ENCODE data around the gene RCAN2.

The RCAN2 gene

DNA sequence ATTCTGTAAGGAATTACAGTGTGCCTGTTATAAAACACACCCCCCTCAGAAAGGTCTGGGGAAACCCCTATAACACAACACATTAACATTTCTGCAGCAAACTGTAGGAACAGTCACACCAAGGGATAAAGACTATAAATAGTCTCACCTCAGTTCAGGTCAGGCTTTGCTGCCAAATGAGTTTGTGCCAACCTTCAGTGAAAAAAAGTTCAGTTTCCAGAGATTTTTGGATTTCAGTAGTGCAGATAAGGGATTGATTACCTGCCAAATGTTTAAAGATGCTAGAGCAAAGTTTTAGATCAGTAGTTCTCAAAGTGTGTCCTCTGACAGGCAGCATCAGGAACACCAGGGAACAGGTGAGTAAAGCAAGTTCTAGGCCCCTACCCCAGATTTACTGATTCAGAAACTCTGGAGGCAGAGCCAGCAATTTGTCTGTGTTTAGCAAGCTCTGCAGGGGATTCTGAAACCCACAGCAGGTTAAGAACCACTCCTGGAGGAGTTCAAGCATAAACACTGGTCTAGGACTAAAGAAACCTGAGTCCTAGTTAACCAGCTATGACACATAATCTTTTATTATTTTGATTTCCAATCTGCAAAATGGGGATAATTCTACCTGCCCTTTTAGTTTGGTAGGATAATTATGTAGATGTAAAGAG, 111.0 kb downstream of the RCAN2 start:
- Histone ChIP-seq H3K36me3 (ENCODE audit: control insufficient read depth, insufficient read depth, low read length) (no peaks in the 10 kb centered on the region), H3K4me1 (ENCODE audit: control insufficient read depth, insufficient read depth, low read length) (no peaks in the 10 kb centered on the region), H3K27me3 (ENCODE audit: control insufficient read depth, insufficient read depth, low read length) (no peaks in the 10 kb centered on the region), H3K27ac (ENCODE audit: low read depth, low read length) (no peak overlapping the region), H3K4me3 (ENCODE audit: low read depth, low read length) (no peak overlapping the region), H3K9ac (ENCODE audit: low read length) (no peak overlapping the region), H3K9me3 (ENCODE audit: control insufficient read depth, insufficient read depth, low read depth, low read length) (no peaks in the 10 kb centered on the region)

- Histone ChIP-seq H3K9me3 (ENCODE audit: control insufficient read depth, insufficient read depth, low read depth, low read length) (no peaks in the 10 kb centered on the region), H3K4me3 (ENCODE audit: low read depth, low read length) (no peak overlapping the region), H3K36me3 (ENCODE audit: control insufficient read depth, insufficient read depth, low read length) (no peaks in the 10 kb centered on the region), H3K9ac (ENCODE audit: low read length) (no peak overlapping the region), H3K27ac (ENCODE audit: low read depth, low read length) (no peak overlapping the region), H3K4me1 (ENCODE audit: control insufficient read depth, insufficient read depth, low read length) (no peaks in the 10 kb centered on the region), H3K27me3 (ENCODE audit: control insufficient read depth, insufficient read depth, low read length) (no peaks in the 10 kb centered on the region)
Measured at GRCh38 chr6:46378882-46379416, 112.3 kb downstream of the RCAN2 start.

DNA sequence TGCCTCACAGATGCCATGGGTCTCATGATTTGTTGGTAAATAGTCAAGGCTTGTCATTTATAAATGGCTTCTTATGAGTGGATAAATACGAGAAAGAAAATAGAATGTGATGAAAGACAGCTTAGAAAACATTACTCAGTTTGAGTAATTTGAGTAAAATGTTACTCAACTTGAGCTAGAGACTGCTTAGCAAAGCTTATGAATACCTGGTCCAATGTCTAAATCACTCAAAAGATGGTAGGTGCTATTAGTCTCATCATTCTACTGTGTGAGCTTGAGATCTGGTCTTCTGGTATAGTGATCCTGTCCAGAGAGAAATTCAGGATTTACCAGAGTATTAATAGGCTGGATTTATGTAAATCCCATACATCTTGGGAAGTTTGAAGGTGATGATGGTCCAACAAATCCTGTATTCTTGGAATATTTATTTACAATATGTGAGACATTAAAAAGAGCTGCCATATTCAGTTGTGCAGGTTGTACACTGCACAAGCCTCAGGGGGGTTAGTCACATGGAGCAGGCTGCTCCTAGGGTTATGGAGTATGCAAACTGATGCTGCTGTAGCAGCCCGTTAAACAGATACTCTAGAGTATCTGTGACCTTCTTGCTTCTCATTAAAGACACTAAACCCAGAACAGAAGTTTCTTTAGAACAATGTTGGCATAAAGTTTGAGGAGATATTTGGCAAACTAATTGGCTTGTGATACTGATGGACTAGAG, 112.9 kb downstream of the RCAN2 start:
- H3K4me1 ChIP-seq (ENCODE audit: control insufficient read depth, insufficient read depth, low read length), result no peaks in the 10 kb centered on the region
- H3K36me3 ChIP-seq (ENCODE audit: control insufficient read depth, insufficient read depth, low read length), result no peaks in the 10 kb centered on the region
- H3K27me3 ChIP-seq (ENCODE audit: control insufficient read depth, insufficient read depth, low read length), result no peaks in the 10 kb centered on the region
- H3K4me3 ChIP-seq (ENCODE audit: low read depth, low read length), result no peak overlapping the region
- no peak overlapping the region for H3K27ac ChIP-seq (ENCODE audit: low read depth, low read length)
- H3K9me3 ChIP-seq (ENCODE audit: control insufficient read depth, insufficient read depth, low read depth, low read length), result no peaks in the 10 kb centered on the region
- H3K9ac ChIP-seq (ENCODE audit: low read length), result no peak overlapping the region

GRCh38 chr6:46377209-46377608, 114.0 kb downstream of the RCAN2 start:
- no peaks in the 10 kb centered on the region for H3K9me3 ChIP-seq (ENCODE audit: control insufficient read depth, insufficient read depth, low read depth, low read length)
- no peak overlapping the region for H3K27ac ChIP-seq (ENCODE audit: low read depth, low read length)
- no peaks in the 10 kb centered on the region for H3K36me3 ChIP-seq (ENCODE audit: control insufficient read depth, insufficient read depth, low read length)
- H3K4me1 ChIP-seq (ENCODE audit: control insufficient read depth, insufficient read depth, low read length), result no peaks in the 10 kb centered on the region
- no peak overlapping the region for H3K9ac ChIP-seq (ENCODE audit: low read length)
- H3K4me3 ChIP-seq (ENCODE audit: low read depth, low read length), result no peak overlapping the region
- no peaks in the 10 kb centered on the region for H3K27me3 ChIP-seq (ENCODE audit: control insufficient read depth, insufficient read depth, low read length)

DNA sequence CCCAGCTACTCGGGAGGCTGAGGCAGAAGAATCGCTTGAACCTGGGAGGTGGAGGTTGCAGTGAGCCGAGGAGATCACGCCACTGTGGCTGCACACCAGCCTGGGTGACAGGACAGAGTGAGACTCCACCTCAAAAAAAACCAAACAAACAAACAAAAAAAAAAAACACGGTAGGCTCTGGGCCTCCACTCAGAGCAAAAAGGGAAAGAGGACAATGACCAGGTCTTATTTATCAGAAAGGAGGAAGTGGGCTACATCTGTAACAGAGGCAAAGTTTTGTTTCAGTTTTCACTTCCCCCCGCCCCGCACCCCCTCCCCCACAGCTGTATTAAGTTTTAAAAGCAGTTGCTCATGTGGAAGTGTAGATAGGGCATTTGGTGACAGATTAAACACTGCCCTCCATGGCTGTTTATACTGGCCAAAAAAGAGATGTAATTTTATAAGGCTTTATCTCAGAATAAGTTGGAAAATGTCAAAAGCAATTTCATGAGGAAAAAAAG, 114.6 kb downstream of the RCAN2 start:
- Histone ChIP-seq H3K9ac (ENCODE audit: low read length) (no peak overlapping the region), H3K27me3 (ENCODE audit: control insufficient read depth, insufficient read depth, low read length) (no peaks in the 10 kb centered on the region), H3K9me3 (ENCODE audit: control insufficient read depth, insufficient read depth, low read depth, low read length) (no peaks in the 10 kb centered on the region), H3K36me3 (ENCODE audit: control insufficient read depth, insufficient read depth, low read length) (no peaks in the 10 kb centered on the region), H3K4me3 (ENCODE audit: low read depth, low read length) (no peak overlapping the region), H3K27ac (ENCODE audit: low read depth, low read length) (no peak overlapping the region), H3K4me1 (ENCODE audit: control insufficient read depth, insufficient read depth, low read length) (no peaks in the 10 kb centered on the region)

DNA sequence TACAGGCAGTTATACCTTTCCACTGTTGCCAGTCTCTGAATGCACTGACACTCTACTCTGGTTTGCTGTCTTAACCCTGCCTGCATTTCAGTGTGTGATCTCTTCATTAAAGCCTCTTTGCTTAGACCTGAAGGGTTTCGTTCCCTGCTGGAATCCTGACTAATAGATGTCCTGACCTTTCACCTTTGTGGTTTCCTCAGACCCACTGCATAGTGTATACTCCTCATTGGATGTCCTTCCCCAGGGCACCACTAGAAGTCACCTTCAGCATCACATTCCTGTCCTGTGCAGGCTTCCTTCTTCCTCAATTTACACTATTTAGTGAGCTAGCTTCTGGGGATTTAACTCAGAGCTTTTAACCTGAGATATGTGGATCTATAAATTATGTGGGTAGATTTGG, 120.6 kb downstream of the RCAN2 start:
- H3K9me3 ChIP-seq (ENCODE audit: control insufficient read depth, insufficient read depth, low read depth, low read length), result no peaks in the 10 kb centered on the region
- no peaks in the 10 kb centered on the region for H3K36me3 ChIP-seq (ENCODE audit: control insufficient read depth, insufficient read depth, low read length)
- no peak overlapping the region for H3K27ac ChIP-seq (ENCODE audit: low read depth, low read length)
- no peak overlapping the region for H3K4me3 ChIP-seq (ENCODE audit: low read depth, low read length)
- H3K9ac ChIP-seq (ENCODE audit: low read length), result no peak overlapping the region
- no peaks in the 10 kb centered on the region for H3K4me1 ChIP-seq (ENCODE audit: control insufficient read depth, insufficient read depth, low read length)
- H3K27me3 ChIP-seq (ENCODE audit: control insufficient read depth, insufficient read depth, low read length), result no peaks in the 10 kb centered on the region

- no peak overlapping the region for H3K4me3 ChIP-seq (ENCODE audit: low read depth, low read length)
- no peaks in the 10 kb centered on the region for H3K27me3 ChIP-seq (ENCODE audit: control insufficient read depth, insufficient read depth, low read length)
- no peak overlapping the region for H3K9ac ChIP-seq (ENCODE audit: low read length)
Measured at GRCh38 chr6:46368169-46368536, 123.1 kb downstream of the RCAN2 start.

GRCh38 chr6:46367354-46368168, 123.7 kb downstream of the RCAN2 start:
- Histone ChIP-seq H3K27ac (ENCODE audit: low read depth, low read length) (no peak overlapping the region), H3K27me3 (ENCODE audit: control insufficient read depth, insufficient read depth, low read length) (no peaks in the 10 kb centered on the region), H3K9me3 (ENCODE audit: control insufficient read depth, insufficient read depth, low read depth, low read length) (peaks cover under 1% of the 10 kb centered on the region; the same call in 1 of the 2 replicates), H3K36me3 (ENCODE audit: control insufficient read depth, insufficient read depth, low read length) (no peaks in the 10 kb centered on the region), H3K4me3 (ENCODE audit: low read depth, low read length) (no peak overlapping the region), H3K9ac (ENCODE audit: low read length) (no peak overlapping the region), H3K4me1 (ENCODE audit: control insufficient read depth, insufficient read depth, low read length) (no peaks in the 10 kb centered on the region)

More at GRCh38 chr6:46368169-46368536, 123.1 kb downstream of the RCAN2 start:
- Histone ChIP-seq H3K27ac (ENCODE audit: low read depth, low read length) (no peak overlapping the region), H3K36me3 (ENCODE audit: control insufficient read depth, insufficient read depth, low read length) (no peaks in the 10 kb centered on the region), H3K9me3 (ENCODE audit: control insufficient read depth, insufficient read depth, low read depth, low read length) (no peaks in the 10 kb centered on the region), H3K4me1 (ENCODE audit: control insufficient read depth, insufficient read depth, low read length) (no peaks in the 10 kb centered on the region)

- H3K27ac ChIP-seq (ENCODE audit: low read depth, low read length), result no peak overlapping the region
Measured at GRCh38 chr6:46366190-46366900, 124.9 kb downstream of the RCAN2 start.

DNA sequence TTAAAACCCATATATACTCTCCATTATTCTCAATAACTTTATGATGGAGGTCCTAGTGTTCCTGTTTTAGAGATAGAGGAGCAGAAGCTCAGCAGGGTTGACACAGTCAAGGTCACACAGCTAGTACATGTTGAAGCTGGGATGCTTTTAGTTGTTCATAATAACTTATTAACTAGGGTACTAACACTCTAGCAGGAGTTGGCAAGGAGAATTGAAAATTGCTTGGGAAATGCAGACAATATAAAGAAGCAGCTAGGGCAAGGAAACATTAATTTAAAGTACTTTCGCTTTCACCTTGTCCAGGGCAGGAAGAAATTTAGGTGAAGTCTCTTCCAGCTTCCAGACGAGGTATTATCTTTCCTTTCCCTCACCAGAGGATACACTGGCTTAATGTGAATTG, 133.7 kb downstream of the RCAN2 start:
- peaks cover 14% of the 10 kb centered on the region for H3K4me1 ChIP-seq (ENCODE audit: control insufficient read depth, insufficient read depth, low read length)
- H3K27ac ChIP-seq (ENCODE audit: low read depth, low read length), result no peak overlapping the region
- H3K36me3 ChIP-seq (ENCODE audit: control insufficient read depth, insufficient read depth, low read length), result no peaks in the 10 kb centered on the region
- no peaks in the 10 kb centered on the region for H3K27me3 ChIP-seq (ENCODE audit: control insufficient read depth, insufficient read depth, low read length)
- no peak overlapping the region for H3K4me3 ChIP-seq (ENCODE audit: low read depth, low read length)
- H3K9ac ChIP-seq (ENCODE audit: low read length), result no peak overlapping the region
- peaks cover 3% of the 10 kb centered on the region; the same call in 1 of the 2 replicates for H3K9me3 ChIP-seq (ENCODE audit: control insufficient read depth, insufficient read depth, low read depth, low read length)

More at GRCh38 chr6:46366190-46366900, 124.9 kb downstream of the RCAN2 start:
- H3K9me3 ChIP-seq (ENCODE audit: control insufficient read depth, insufficient read depth, low read depth, low read length), result peaks cover 3% of the 10 kb centered on the region; the same call in 1 of the 2 replicates
- no peak overlapping the region for H3K9ac ChIP-seq (ENCODE audit: low read length)
- H3K36me3 ChIP-seq (ENCODE audit: control insufficient read depth, insufficient read depth, low read length), result no peaks in the 10 kb centered on the region
- no peaks in the 10 kb centered on the region for H3K27me3 ChIP-seq (ENCODE audit: control insufficient read depth, insufficient read depth, low read length)
- no peak overlapping the region for H3K4me3 ChIP-seq (ENCODE audit: low read depth, low read length)
- H3K4me1 ChIP-seq (ENCODE audit: control insufficient read depth, insufficient read depth, low read length), result no peaks in the 10 kb centered on the region
